ENCODE data around the gene PKP1.

PKP1 gene

GRCh38 chr1:201345081-201345355 lies 61.7 kb downstream of the PKP1 start:
- no peak overlapping the region for H3K4me3 ChIP-seq (ENCODE audit: low read length)
- H3K18ac ChIP-seq (ENCODE audit: low read length), result no peak overlapping the region
- H3K79me1 ChIP-seq (ENCODE audit: low read length), result no peaks in the 10 kb centered on the region
- H4K8ac ChIP-seq (ENCODE audit: low read depth, low read length), result no peak overlapping the region
- H3K4me1 ChIP-seq (ENCODE audit: control insufficient read depth, low read depth, low read length), result no peaks in the 10 kb centered on the region
- no peak overlapping the region for H3K4ac ChIP-seq (ENCODE audit: low read depth, low read length)
- no peak overlapping the region for H2BK120ac ChIP-seq (ENCODE audit: low read depth, low read length)
- H2BK5ac ChIP-seq (ENCODE audit: low read length), result no peak overlapping the region
- no peak for DNase-seq
- no peak overlapping the region for H4K5ac ChIP-seq (ENCODE audit: low read length)
- H2BK15ac ChIP-seq (replicated peaks; ENCODE audit: low read depth), result no peak overlapping the region
- H3K27me3 ChIP-seq (ENCODE audit: insufficient read depth, low read length, poor library complexity), result no peaks in the 10 kb centered on the region
- H3K4me2 ChIP-seq (ENCODE audit: low read length), result no peak overlapping the region
- H3K56ac ChIP-seq (ENCODE audit: low read length), result no peak overlapping the region
- H2AK5ac ChIP-seq (ENCODE audit: low read length), result no peak overlapping the region
- no peaks in the 10 kb centered on the region for H3K79me2 ChIP-seq (ENCODE audit: control insufficient read depth, insufficient read depth, low read length)
- WGBS (ENCODE audit: extremely low coverage, insufficient coverage, low lambda C conversion rate), result no CpG with 5 or more reads among the region's 5 CpGs
- no peak overlapping the region for H3K9ac ChIP-seq (ENCODE audit: low read length)
- no peak overlapping the region for H3K27ac ChIP-seq (ENCODE audit: low read depth, low read length)
- no peaks in the 10 kb centered on the region for H3K36me3 ChIP-seq (ENCODE audit: control insufficient read depth, insufficient read depth, low read length)
- no peak overlapping the region for H3K23ac ChIP-seq (ENCODE audit: low read length)

GRCh38 chr1:201346337-201346939 lies 63.1 kb downstream of the PKP1 start:
- Histone ChIP-seq H3K4me3 (ENCODE audit: low read length) (no peak overlapping the region), H3K4me2 (ENCODE audit: low read length) (no peak overlapping the region), H3K9ac (ENCODE audit: low read length) (no peak overlapping the region), H3K27ac (ENCODE audit: low read depth, low read length) (no peak overlapping the region), H3K23ac (ENCODE audit: low read length) (no peak overlapping the region), H2BK120ac (ENCODE audit: low read depth, low read length) (no peak overlapping the region), H3K18ac (ENCODE audit: low read length) (no peak overlapping the region), H3K36me3 (ENCODE audit: control insufficient read depth, insufficient read depth, low read length) (no peaks in the 10 kb centered on the region), H3K4ac (ENCODE audit: low read depth, low read length) (no peak overlapping the region), H2BK15ac (replicated peaks; ENCODE audit: low read depth) (no peak overlapping the region), H3K4me1 (ENCODE audit: control insufficient read depth, low read depth, low read length) (no peaks in the 10 kb centered on the region), H4K8ac (ENCODE audit: low read depth, low read length) (no peak overlapping the region), H3K56ac (ENCODE audit: low read length) (no peak overlapping the region), H2AK5ac (ENCODE audit: low read length) (no peak overlapping the region), H2BK5ac (ENCODE audit: low read length) (no peak overlapping the region), H3K79me1 (ENCODE audit: low read length) (no peaks in the 10 kb centered on the region), H3K27me3 (ENCODE audit: insufficient read depth, low read length, poor library complexity) (no peaks in the 10 kb centered on the region), H4K5ac (ENCODE audit: low read length) (no peak overlapping the region), H3K79me2 (ENCODE audit: control insufficient read depth, insufficient read depth, low read length) (no peaks in the 10 kb centered on the region)
- DNase-seq, result peak; percentile 88
- WGBS (ENCODE audit: extremely low coverage, insufficient coverage, low lambda C conversion rate), result no CpG with 5 or more reads among the region's 5 CpGs

GRCh38 chr1:201346987-201347386 lies 63.7 kb downstream of the PKP1 start:
- H4K5ac ChIP-seq (ENCODE audit: low read length), result no peak overlapping the region
- no peak overlapping the region for H3K9ac ChIP-seq (ENCODE audit: low read length)
- H3K27me3 ChIP-seq (ENCODE audit: insufficient read depth, low read length, poor library complexity), result no peaks in the 10 kb centered on the region
- no peak overlapping the region for H3K4ac ChIP-seq (ENCODE audit: low read depth, low read length)
- H3K4me1 ChIP-seq (ENCODE audit: control insufficient read depth, low read depth, low read length), result no peaks in the 10 kb centered on the region
- no peaks in the 10 kb centered on the region for H3K36me3 ChIP-seq (ENCODE audit: control insufficient read depth, insufficient read depth, low read length)
- H3K79me2 ChIP-seq (ENCODE audit: control insufficient read depth, insufficient read depth, low read length), result no peaks in the 10 kb centered on the region
- no peak overlapping the region for H3K4me3 ChIP-seq (ENCODE audit: low read length)
- no peak overlapping the region for H3K23ac ChIP-seq (ENCODE audit: low read length)
- H2BK5ac ChIP-seq (ENCODE audit: low read length), result no peak overlapping the region
- no peak overlapping the region for H2BK120ac ChIP-seq (ENCODE audit: low read depth, low read length)
- no peak overlapping the region for H4K8ac ChIP-seq (ENCODE audit: low read depth, low read length)
- H3K79me1 ChIP-seq (ENCODE audit: low read length), result no peaks in the 10 kb centered on the region
- no peak for DNase-seq
- no peak overlapping the region for H2AK5ac ChIP-seq (ENCODE audit: low read length)
- H3K4me2 ChIP-seq (ENCODE audit: low read length), result no peak overlapping the region
- H3K56ac ChIP-seq (ENCODE audit: low read length), result no peak overlapping the region
- H3K27ac ChIP-seq (ENCODE audit: low read depth, low read length), result no peak overlapping the region
- H2BK15ac ChIP-seq (replicated peaks; ENCODE audit: low read depth), result no peak overlapping the region
- H3K18ac ChIP-seq (ENCODE audit: low read length), result no peak overlapping the region
- WGBS (ENCODE audit: extremely low coverage, insufficient coverage, low lambda C conversion rate), result no CpG with 5 or more reads among the region's 2 CpGs

- no peak for DNase-seq
- Histone ChIP-seq H3K23ac (ENCODE audit: low read length) (no peak overlapping the region), H3K18ac (ENCODE audit: low read length) (no peak overlapping the region), H3K9ac (ENCODE audit: low read length) (no peak overlapping the region), H4K8ac (ENCODE audit: low read depth, low read length) (no peak overlapping the region), H2AK5ac (ENCODE audit: low read length) (no peak overlapping the region), H3K4ac (ENCODE audit: low read depth, low read length) (no peak overlapping the region), H2BK15ac (replicated peaks; ENCODE audit: low read depth) (no peak overlapping the region), H3K36me3 (ENCODE audit: control insufficient read depth, insufficient read depth, low read length) (no peaks in the 10 kb centered on the region), H3K79me2 (ENCODE audit: control insufficient read depth, insufficient read depth, low read length) (no peaks in the 10 kb centered on the region), H2BK120ac (ENCODE audit: low read depth, low read length) (no peak overlapping the region), H4K5ac (ENCODE audit: low read length) (no peak overlapping the region), H3K4me1 (ENCODE audit: control insufficient read depth, low read depth, low read length) (no peaks in the 10 kb centered on the region), H3K27me3 (ENCODE audit: insufficient read depth, low read length, poor library complexity) (no peaks in the 10 kb centered on the region), H3K4me2 (ENCODE audit: low read length) (no peak overlapping the region), H2BK5ac (ENCODE audit: low read length) (no peak overlapping the region), H3K56ac (ENCODE audit: low read length) (no peak overlapping the region), H3K4me3 (ENCODE audit: low read length) (no peak overlapping the region), H3K79me1 (ENCODE audit: low read length) (no peaks in the 10 kb centered on the region), H3K27ac (ENCODE audit: low read depth, low read length) (no peak overlapping the region)
- WGBS (ENCODE audit: extremely low coverage, insufficient coverage, low lambda C conversion rate), result no CpG with 5 or more reads among the region's 7 CpGs
Measured at GRCh38 chr1:201347498-201348210, 64.3 kb downstream of the PKP1 start.

GRCh38 chr1:201348211-201348566 lies 64.9 kb downstream of the PKP1 start:
- H3K27me3 ChIP-seq (ENCODE audit: insufficient read depth, low read length, poor library complexity), result no peaks in the 10 kb centered on the region
- H3K4me2 ChIP-seq (ENCODE audit: low read length), result no peak overlapping the region
- no peak overlapping the region for H4K5ac ChIP-seq (ENCODE audit: low read length)
- H3K79me1 ChIP-seq (ENCODE audit: low read length), result no peaks in the 10 kb centered on the region
- H3K56ac ChIP-seq (ENCODE audit: low read length), result peak overlapping the region; percentile 74
- H2BK15ac ChIP-seq (replicated peaks; ENCODE audit: low read depth), result no peak overlapping the region
- DNase-seq, result peak; percentile 84
- H3K23ac ChIP-seq (ENCODE audit: low read length), result no peak overlapping the region
- no peaks in the 10 kb centered on the region for H3K36me3 ChIP-seq (ENCODE audit: control insufficient read depth, insufficient read depth, low read length)
- H3K4me1 ChIP-seq (ENCODE audit: control insufficient read depth, low read depth, low read length), result no peaks in the 10 kb centered on the region
- H3K4me3 ChIP-seq (ENCODE audit: low read length), result no peak overlapping the region
- H2BK120ac ChIP-seq (ENCODE audit: low read depth, low read length), result no peak overlapping the region
- H3K4ac ChIP-seq (ENCODE audit: low read depth, low read length), result no peak overlapping the region
- no peak overlapping the region for H3K18ac ChIP-seq (ENCODE audit: low read length)
- H2AK5ac ChIP-seq (ENCODE audit: low read length), result no peak overlapping the region
- no peak overlapping the region for H3K27ac ChIP-seq (ENCODE audit: low read depth, low read length)
- WGBS (ENCODE audit: extremely low coverage, insufficient coverage, low lambda C conversion rate), result no CpG with 5 or more reads among the region's 6 CpGs
- no peak overlapping the region for H2BK5ac ChIP-seq (ENCODE audit: low read length)
- H3K79me2 ChIP-seq (ENCODE audit: control insufficient read depth, insufficient read depth, low read length), result no peaks in the 10 kb centered on the region
- no peak overlapping the region for H3K9ac ChIP-seq (ENCODE audit: low read length)
- H4K8ac ChIP-seq (ENCODE audit: low read depth, low read length), result no peak overlapping the region

- no peaks in the 10 kb centered on the region for H3K79me1 ChIP-seq (ENCODE audit: low read length)
- no CpG with 5 or more reads among the region's 4 CpGs for WGBS (ENCODE audit: extremely low coverage, insufficient coverage, low lambda C conversion rate)
- H3K4me3 ChIP-seq (ENCODE audit: low read length), result no peak overlapping the region
- H3K56ac ChIP-seq (ENCODE audit: low read length), result no peak overlapping the region
- H3K4me1 ChIP-seq (ENCODE audit: control insufficient read depth, low read depth, low read length), result no peaks in the 10 kb centered on the region
- H2BK15ac ChIP-seq (replicated peaks; ENCODE audit: low read depth), result no peak overlapping the region
- no peak overlapping the region for H4K8ac ChIP-seq (ENCODE audit: low read depth, low read length)
- no peak overlapping the region for H3K9ac ChIP-seq (ENCODE audit: low read length)
- no peak overlapping the region for H3K27ac ChIP-seq (ENCODE audit: low read depth, low read length)
- no peak overlapping the region for H3K4ac ChIP-seq (ENCODE audit: low read depth, low read length)
- no peak overlapping the region for H4K5ac ChIP-seq (ENCODE audit: low read length)
- H3K4me2 ChIP-seq (ENCODE audit: low read length), result no peak overlapping the region
- no peaks in the 10 kb centered on the region for H3K36me3 ChIP-seq (ENCODE audit: control insufficient read depth, insufficient read depth, low read length)
- H3K79me2 ChIP-seq (ENCODE audit: control insufficient read depth, insufficient read depth, low read length), result no peaks in the 10 kb centered on the region
- H2AK5ac ChIP-seq (ENCODE audit: low read length), result no peak overlapping the region
- DNase-seq, result no peak
- H2BK5ac ChIP-seq (ENCODE audit: low read length), result no peak overlapping the region
- H3K27me3 ChIP-seq (ENCODE audit: insufficient read depth, low read length, poor library complexity), result no peaks in the 10 kb centered on the region
- H3K18ac ChIP-seq (ENCODE audit: low read length), result no peak overlapping the region
- no peak overlapping the region for H3K23ac ChIP-seq (ENCODE audit: low read length)
- H2BK120ac ChIP-seq (ENCODE audit: low read depth, low read length), result no peak overlapping the region
Measured at GRCh38 chr1:201349092-201349491, 65.8 kb downstream of the PKP1 start.
